22Rv1 (cell line): ENCODE results near the gene CCDC7.
A peak's percentile ranks its signal among the peaks of the same experiment; 100 is the strongest.

Source experiments
- ZFX ChIP-seq: fragments of 450-650 bp; IDR thresholded peaks from 2 replicates; pipeline ENCODE4 v1.6.1; 2017; ENCODE audit warnings: antibody characterized with exemption, borderline replicate concordance
- TF ChIP-seq, protein P1 (sequence below): fragments of 450-650 bp; IDR thresholded peaks from 2 replicates; pipeline ENCODE4 v1.5.1; 2017; ENCODE audit warnings: mild to moderate bottlenecking

DNA sequence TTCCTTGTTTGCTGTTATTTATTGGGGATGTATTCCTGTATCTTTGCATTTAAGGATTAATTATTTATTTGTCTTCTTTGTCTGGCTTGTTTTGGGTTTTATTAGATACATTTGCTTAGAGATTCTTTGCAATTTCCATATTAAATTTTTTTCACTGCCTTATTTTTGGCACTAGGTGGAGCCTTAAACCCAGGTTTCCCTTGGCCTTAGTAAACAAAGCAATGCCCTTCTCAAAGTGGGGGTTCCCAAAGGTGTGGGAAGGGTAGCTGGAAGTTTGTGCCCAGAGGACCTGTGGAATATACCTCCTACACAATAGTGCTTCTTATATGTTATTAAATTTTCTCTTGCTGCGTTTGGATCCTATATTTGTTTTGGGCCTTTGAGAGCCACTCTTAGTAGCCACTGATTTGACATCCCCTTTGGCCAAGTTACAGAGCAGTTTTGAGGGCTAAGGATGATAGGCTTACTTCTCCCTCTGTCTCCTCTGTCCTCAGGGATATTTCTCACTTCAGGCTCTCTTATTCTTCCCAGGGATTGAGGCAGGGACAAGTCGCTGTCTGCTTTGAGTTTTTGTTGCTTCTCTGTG, 349.8 kb downstream of the CCDC7 start:
- TF ChIP-seq, protein P1, sequence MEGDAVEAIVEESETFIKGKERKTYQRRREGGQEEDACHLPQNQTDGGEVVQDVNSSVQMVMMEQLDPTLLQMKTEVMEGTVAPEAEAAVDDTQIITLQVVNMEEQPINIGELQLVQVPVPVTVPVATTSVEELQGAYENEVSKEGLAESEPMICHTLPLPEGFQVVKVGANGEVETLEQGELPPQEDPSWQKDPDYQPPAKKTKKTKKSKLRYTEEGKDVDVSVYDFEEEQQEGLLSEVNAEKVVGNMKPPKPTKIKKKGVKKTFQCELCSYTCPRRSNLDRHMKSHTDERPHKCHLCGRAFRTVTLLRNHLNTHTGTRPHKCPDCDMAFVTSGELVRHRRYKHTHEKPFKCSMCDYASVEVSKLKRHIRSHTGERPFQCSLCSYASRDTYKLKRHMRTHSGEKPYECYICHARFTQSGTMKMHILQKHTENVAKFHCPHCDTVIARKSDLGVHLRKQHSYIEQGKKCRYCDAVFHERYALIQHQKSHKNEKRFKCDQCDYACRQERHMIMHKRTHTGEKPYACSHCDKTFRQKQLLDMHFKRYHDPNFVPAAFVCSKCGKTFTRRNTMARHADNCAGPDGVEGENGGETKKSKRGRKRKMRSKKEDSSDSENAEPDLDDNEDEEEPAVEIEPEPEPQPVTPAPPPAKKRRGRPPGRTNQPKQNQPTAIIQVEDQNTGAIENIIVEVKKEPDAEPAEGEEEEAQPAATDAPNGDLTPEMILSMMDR = peak; percentile 78
- no peak for TF ChIP-seq ZFX
